Mucosa of gallbladder (tissue), 1 donor: ENCODE measurements around the gene NDUFAF2. TPM values are rescaled to one million over a fixed set of nuclear protein-coding genes. Genes with fewer than 3 reads are reported as not detected.

Source experiments
- DNase-seq: peaks from one replicate; pipeline ENCODE4 v3.0.0-alpha.2; 2020; ENCODE audit warnings: low spot score
- total RNA-seq: library from RNA; stranded (reverse); gene quantifications from one replicate; pipeline ENCODE4 v1.2.1, GENCODE V29; 2021
- donor health status: DM: no; HTN: no; CAD: no.

Gene NDUFAF2
- total RNA-seq, 1 donor from 2014 or later = 14.4 TPM

- no peak for DNase-seq
Measured at GRCh38 chr5:61123145-61123544, 178.1 kb downstream of the NDUFAF2 start.

- DNase-seq = no peak
Measured at GRCh38 chr5:61130289-61130688, 185.3 kb downstream of the NDUFAF2 start.

GRCh38 chr5:61132559-61132958 is 187.6 kb downstream of the NDUFAF2 start:
- no peak for DNase-seq

- DNase-seq = no peak
Measured at GRCh38 chr5:61137835-61138234, 192.8 kb downstream of the NDUFAF2 start.

GRCh38 chr5:61139094-61139873 is 194.3 kb downstream of the NDUFAF2 start:
- DNase-seq = no peak

GRCh38 chr5:61139931-61140330 is 194.9 kb downstream of the NDUFAF2 start:
- no peak for DNase-seq

- DNase-seq = no peak
Measured at GRCh38 chr5:61141801-61142200, 196.8 kb downstream of the NDUFAF2 start.

- no peak for DNase-seq
Measured at GRCh38 chr5:61142391-61142790, 197.4 kb downstream of the NDUFAF2 start.

- DNase-seq = no peak
Measured at GRCh38 chr5:61142811-61143210, 197.8 kb downstream of the NDUFAF2 start.

GRCh38 chr5:61148515-61148914 is 203.5 kb downstream of the NDUFAF2 start:
- DNase-seq = no peak

GRCh38 chr5:61151893-61152292 is 206.9 kb downstream of the NDUFAF2 start:
- DNase-seq = no peak

- no peak for DNase-seq
Measured at GRCh38 chr5:61159070-61159469, 214.1 kb downstream of the NDUFAF2 start.

- no peak for DNase-seq
Measured at GRCh38 chr5:61159836-61160235, 214.8 kb downstream of the NDUFAF2 start.

- no peak for DNase-seq
Measured at GRCh38 chr5:61160497-61160896, 215.5 kb downstream of the NDUFAF2 start.

- DNase-seq = peak; percentile 89
Measured at GRCh38 chr5:61162010-61162831, 217.2 kb downstream of the NDUFAF2 start, which contains the start of gene SMIM15. TSS of gene SMIM15 (minus strand) at chr5:61162468. CDS start at chr5:61160171, 2,297 bp downstream.

GRCh38 chr5:61162832-61163567 is 218.0 kb downstream of the NDUFAF2 start:
- DNase-seq = no peak

- DNase-seq = no peak
Measured at GRCh38 chr5:61163905-61164304, 218.9 kb downstream of the NDUFAF2 start.

- DNase-seq = peak; percentile 24
Measured at GRCh38 chr5:61167382-61167781, 222.4 kb downstream of the NDUFAF2 start.

GRCh38 chr5:61168951-61169350 is 223.9 kb downstream of the NDUFAF2 start:
- no peak for DNase-seq

- DNase-seq = no peak
Measured at GRCh38 chr5:61171479-61171878, 226.5 kb downstream of the NDUFAF2 start.

GRCh38 chr5:61176631-61177030 is 231.6 kb downstream of the NDUFAF2 start:
- no peak for DNase-seq

- DNase-seq = no peak
Measured at GRCh38 chr5:61177070-61177469, 232.1 kb downstream of the NDUFAF2 start.
